ENCODE results near the gene LRP8.

The LRP8 gene

GRCh38 chr1:53328009-53328461, at the start of gene LRP8:
TSS of gene LRP8 (minus strand) at chr1:53328070. CDS start at chr1:53327912, 158 bp downstream.
- no peak for TF ChIP-seq CTCF (conservative IDR thresholded peaks at IDR 0.05; ENCODE audit: low read length)
- DNase-seq (ENCODE audit: low read depth): peak; percentile 49
- H3K4me3 ChIP-seq (ENCODE audit: low read length): peak within 1 kb of the TSS; percentile 72

- no peak for TF ChIP-seq CTCF (conservative IDR thresholded peaks at IDR 0.05; ENCODE audit: low read length)
- no peak for DNase-seq (ENCODE audit: low read depth)
- H3K4me3 ChIP-seq (ENCODE audit: low read length): no peak overlapping the region
Observed at GRCh38 chr1:53377438-53377841, 49.6 kb upstream of the LRP8 start.

GRCh38 chr1:53376742-53377437, 49.0 kb upstream of the LRP8 start:
- no peak for TF ChIP-seq CTCF (conservative IDR thresholded peaks at IDR 0.05; ENCODE audit: low read length)
- H3K4me3 ChIP-seq (ENCODE audit: low read length): no peak overlapping the region
- no peak for DNase-seq (ENCODE audit: low read depth)

GRCh38 chr1:53376041-53376461, 48.2 kb upstream of the LRP8 start:
- no peak for TF ChIP-seq CTCF (conservative IDR thresholded peaks at IDR 0.05; ENCODE audit: low read length)
- DNase-seq (ENCODE audit: low read depth): no peak
- H3K4me3 ChIP-seq (ENCODE audit: low read length): no peak overlapping the region

- TF ChIP-seq CTCF (conservative IDR thresholded peaks at IDR 0.05; ENCODE audit: low read length): no peak
- DNase-seq (ENCODE audit: low read depth): no peak
- no peak overlapping the region for H3K4me3 ChIP-seq (ENCODE audit: low read length)
Observed at GRCh38 chr1:53375440-53375839, 47.6 kb upstream of the LRP8 start.

GRCh38 chr1:53373246-53373645, 45.4 kb upstream of the LRP8 start:
- no peak overlapping the region for H3K4me3 ChIP-seq (ENCODE audit: low read length)
- no peak for DNase-seq (ENCODE audit: low read depth)
- no peak for TF ChIP-seq CTCF (conservative IDR thresholded peaks at IDR 0.05; ENCODE audit: low read length)

- TF ChIP-seq CTCF (conservative IDR thresholded peaks at IDR 0.05; ENCODE audit: low read length): no peak
- DNase-seq (ENCODE audit: low read depth): no peak
- H3K4me3 ChIP-seq (ENCODE audit: low read length): no peak overlapping the region
Observed at GRCh38 chr1:53372501-53372951, 44.7 kb upstream of the LRP8 start.

Data from AG10803 (cell line).